ENCODE data around the gene C4A.
"Not testable (repeated sequence)": the region's sequence is repeated elsewhere in the genome, so short reads cannot be mapped to it uniquely, and the experiment has no call there.

The C4A gene

DNA sequence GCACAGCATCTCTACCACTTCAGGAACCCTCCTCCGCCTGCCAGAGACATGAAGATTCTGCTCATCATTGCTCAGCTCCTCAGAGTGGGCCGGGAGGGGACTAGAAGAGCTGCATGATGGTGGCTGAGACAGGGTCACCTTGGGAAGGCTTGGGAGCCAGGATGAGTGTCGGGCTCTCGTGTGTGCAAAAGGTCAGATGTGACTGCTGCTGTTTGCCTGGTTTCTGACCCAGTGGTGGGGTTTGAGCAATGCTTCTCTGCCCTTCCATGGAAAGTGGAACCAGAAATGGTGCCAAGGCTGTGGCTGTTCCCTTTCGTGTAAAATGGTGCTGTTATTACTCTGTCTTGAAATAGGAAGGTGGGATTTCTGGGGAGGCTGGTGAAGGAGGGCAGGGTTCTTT lies 859 bp upstream of the C4A start:
- DNase-seq (ENCODE audit: low read depth) = not testable (repeated sequence)

DNA sequence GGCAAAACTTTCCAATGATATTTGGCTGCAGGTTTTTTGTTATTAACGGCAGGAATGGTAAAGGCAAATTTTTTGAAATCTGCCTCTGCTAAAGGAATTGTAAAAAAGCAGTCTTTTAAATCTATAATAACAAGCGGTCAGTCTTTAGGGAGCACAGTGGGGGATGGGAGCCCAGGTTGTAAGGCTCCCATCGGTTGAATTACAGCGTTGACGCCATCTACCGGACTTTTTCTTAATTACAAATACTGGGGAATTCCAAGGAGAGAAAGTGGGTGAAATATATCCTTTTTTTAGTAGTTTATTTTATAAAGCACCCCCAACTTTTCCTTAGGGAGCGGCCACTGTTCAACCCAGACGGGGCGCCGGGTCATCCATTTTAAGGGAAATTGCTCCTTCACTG lies 7.5 kb downstream of the C4A start:
- not testable (repeated sequence) for DNase-seq (ENCODE audit: low read depth)

DNA sequence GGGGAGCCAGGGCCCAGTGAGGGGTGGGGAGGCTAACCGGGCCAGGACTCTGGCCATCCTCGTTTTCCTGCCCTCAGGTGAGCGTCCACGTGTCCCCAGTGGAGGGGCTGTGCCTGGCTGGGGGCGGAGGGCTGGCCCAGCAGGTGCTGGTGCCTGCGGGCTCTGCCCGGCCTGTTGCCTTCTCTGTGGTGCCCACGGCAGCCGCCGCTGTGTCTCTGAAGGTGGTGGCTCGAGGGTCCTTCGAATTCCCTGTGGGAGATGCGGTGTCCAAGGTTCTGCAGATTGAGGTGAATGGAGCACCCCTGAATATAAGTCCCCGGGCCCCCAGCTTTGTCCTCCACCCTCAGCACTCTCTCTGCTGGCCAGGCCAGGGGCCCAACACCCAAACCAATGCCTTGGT lies 12.6 kb downstream of the C4A start:
- DNase-seq (ENCODE audit: low read depth) = not testable (repeated sequence)

DNA sequence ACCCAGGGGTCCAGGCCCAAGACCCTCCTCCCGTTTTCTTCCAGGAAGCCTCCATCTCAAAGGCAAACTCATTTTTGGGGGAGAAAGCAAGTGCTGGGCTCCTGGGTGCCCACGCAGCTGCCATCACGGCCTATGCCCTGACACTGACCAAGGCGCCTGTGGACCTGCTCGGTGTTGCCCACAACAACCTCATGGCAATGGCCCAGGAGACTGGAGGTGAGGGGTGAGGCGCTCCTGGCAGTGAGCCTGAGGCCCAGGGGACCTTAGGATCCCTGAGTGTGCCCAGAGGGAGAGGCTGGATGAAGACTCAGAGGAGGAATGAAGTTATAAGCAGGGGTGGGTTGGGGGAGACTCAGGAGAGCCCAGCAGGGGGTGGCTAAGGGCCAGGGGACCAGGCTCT lies 14.5 kb downstream of the C4A start:
- not testable (repeated sequence) for DNase-seq (ENCODE audit: low read depth)

DNA sequence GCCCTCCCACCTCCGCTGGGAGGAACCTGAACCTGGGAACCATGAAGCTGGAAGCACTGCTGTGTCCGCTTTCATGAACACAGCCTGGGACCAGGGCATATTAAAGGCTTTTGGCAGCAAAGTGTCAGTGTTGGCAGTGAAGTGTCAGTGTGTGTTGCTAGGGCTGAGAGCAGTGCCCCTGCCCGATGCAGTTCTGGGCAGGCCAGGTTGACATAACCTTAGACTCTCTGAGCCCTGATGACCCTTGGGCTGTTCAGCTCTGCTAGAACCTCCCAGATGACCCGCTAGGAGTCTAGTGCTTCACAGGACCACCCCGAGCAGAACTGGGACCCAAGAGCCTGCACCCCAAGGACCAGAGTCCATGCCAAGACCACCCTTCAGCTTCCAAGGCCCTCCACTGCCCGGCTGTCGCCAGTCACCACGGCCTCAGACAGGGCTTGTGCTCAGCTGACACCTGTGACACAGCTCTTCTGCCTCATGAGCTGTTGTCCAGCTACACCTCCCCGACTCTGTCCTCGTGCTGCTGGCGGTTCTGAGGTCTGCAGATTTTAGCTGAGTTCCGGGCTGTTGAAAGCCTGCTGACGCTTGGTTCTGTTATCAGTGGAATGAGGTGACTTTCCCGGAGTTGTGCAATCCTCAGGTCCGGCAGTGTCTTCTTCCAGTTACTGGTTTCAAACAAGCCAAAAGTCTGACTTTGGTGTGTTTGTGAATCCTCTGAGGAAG lies 20.9 kb downstream of the C4A start:
- DNase-seq (ENCODE audit: low read depth) = not testable (repeated sequence)

DNA sequence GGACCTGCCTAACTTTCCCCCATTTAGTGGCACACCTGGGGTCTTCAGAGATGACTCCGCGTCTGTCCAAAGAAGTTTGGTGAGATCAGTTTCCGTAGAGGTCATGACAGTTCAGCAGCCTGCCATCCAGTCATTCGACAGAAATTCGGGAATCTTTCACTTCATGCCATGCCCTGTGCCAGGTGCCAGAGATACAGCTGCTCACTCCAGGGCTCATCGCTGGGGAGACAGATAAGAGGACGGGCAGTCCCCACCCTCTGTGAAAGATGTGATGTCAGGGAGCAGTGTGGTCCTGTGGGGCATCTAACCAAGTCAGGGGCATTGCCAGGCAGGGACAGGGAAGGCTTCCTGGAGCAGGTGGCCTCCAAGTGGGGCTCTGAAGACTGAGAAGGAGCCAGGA lies 21.4 kb downstream of the C4A start:
- DNase-seq (ENCODE audit: low read depth) = not testable (repeated sequence)

DNA sequence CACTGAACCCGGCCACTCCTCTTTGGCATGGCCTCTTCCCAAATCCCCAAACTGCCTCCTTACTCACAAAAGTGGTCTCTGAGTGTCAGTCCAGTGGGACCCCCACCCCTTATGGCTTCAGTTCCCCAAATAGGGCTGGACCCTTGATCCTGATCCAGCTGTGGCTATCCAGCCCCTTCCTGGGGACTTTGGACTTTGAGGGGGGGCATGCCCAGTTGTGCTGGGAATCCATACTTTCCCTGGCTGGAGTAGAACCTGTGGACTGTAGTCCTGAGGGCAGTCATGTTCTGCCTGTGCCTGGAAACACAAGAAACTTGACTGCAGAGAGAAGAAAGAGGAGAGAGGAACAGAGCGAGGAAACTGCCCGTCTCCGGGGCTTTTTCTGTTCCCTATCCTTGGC lies 22.5 kb downstream of the C4A start:
- DNase-seq (ENCODE audit: low read depth) = not testable (repeated sequence)

DNA sequence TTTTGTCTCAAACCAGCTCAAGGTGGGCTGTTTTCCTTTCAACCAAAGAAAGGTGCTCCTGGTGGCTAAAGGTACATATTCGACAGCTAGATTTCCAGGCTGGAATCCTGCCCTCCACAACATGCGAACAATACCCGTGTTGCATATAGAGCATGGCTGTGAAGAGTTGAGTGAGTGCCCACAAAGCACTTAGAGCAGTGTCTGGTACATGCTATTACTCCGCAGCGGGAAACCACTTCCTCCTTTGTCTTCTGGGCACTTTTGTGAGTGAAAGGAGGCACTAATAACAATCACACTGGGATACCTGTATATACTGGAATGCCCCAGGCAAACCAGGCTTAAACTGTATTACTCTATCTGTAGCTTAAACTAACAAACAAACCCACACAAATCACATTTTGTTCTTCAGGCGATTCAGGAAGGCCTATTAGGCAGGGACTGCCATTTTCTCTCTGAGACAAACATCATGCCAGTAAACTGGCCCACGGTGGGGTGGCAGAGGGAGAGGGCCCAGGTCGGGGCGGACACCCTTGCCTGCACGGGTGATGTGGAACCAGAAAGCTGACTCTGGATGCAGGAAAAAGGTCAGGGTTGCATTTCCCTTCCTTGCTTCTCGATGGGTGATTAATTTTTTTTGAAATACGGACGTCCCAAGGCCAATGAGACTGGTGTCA lies 23.1 kb downstream of the C4A start:
- not testable (repeated sequence) for DNase-seq (ENCODE audit: low read depth)

DNA sequence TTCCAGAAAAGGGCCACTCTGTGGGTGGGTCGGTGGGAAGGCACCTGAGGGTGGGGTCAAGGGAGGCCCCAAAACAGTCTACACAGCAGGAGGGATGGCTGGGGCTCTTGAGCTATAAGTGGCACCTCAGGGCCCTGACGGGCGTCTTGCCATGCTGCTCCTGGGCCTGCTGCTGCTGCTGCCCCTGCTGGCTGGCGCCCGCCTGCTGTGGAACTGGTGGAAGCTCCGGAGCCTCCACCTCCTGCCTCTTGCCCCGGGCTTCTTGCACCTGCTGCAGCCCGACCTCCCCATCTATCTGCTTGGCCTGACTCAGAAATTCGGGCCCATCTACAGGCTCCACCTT lies 23.7 kb downstream of the C4A start:
- not testable (repeated sequence) for DNase-seq (ENCODE audit: low read depth)

DNA sequence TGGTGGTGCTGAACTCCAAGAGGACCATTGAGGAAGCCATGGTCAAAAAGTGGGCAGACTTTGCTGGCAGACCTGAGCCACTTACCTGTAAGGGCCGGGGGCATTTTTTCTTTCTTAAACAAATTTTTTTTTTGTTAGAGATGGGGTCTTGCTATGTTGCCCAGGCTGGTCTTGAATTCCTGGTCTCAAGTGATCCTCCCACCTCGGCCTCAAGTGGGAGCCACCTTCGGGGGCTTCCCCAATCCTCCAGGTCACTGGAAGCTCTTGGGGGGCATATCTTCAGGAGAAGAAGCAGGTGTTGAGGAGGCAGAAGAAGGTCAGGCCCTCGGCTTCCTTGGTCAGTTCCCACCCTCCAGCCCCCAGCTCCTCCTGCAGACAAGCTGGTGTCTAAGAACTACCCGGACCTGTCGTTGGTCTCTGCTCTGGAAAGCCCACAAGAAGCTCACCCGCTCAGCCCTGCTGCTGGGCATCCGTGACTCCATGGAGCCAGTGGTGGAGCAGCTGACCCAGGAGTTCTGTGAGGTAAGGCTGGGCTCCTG lies 24.2 kb downstream of the C4A start:
- DNase-seq (ENCODE audit: low read depth) = not testable (repeated sequence)

DNA sequence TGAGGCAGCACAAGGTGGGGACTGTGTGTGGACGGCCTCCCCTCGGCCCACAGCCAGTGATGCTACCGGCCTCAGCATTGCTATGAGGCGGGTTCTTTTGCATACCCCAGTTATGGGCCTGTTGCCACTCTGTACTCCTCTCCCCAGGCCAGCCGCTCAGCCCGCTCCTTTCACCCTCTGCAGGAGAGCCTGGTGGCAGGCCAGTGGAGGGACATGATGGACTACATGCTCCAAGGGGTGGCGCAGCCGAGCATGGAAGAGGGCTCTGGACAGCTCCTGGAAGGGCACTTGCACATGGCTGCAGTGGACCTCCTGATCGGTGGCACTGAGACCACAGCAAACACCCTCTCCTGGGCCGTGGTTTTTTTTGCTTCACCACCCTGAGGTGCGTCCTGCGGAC lies 25.2 kb downstream of the C4A start:
- not testable (repeated sequence) for DNase-seq (ENCODE audit: low read depth)

DNA sequence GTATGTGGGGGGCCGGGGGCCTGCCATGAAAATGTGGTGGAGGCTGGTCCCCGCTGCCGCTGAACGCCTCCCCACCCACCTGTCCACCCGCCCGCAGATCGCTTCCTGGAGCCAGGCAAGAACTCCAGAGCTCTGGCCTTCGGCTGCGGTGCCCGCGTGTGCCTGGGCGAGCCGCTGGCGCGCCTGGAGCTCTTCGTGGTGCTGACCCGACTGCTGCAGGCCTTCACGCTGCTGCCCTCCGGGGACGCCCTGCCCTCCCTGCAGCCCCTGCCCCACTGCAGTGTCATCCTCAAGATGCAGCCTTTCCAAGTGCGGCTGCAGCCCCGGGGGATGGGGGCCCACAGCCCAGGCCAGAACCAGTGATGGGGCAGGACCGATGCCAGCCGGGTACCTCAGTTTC lies 26.2 kb downstream of the C4A start:
- not testable (repeated sequence) for DNase-seq (ENCODE audit: low read depth)

DNA sequence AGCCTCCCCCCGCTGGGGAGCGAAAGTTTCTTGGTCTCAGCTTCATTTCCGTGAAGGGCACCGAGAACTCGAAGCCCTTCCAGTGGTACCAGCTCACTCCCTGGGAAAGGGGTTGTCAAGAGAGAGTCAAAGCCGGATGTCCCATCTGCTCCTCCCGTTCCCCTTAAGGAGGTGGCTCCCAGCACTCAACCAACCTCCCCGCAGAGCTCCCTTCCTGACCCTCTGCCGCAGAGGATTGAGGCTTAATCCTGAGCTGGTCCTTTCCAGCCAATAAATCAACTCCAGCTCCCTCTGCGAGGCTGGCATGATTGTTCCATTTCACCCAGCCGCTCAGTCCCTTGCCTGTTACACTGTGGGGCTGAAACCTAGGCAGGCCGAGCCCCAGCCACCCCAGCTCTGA lies 26.8 kb downstream of the C4A start:
- not testable (repeated sequence) for DNase-seq (ENCODE audit: low read depth)

DNA sequence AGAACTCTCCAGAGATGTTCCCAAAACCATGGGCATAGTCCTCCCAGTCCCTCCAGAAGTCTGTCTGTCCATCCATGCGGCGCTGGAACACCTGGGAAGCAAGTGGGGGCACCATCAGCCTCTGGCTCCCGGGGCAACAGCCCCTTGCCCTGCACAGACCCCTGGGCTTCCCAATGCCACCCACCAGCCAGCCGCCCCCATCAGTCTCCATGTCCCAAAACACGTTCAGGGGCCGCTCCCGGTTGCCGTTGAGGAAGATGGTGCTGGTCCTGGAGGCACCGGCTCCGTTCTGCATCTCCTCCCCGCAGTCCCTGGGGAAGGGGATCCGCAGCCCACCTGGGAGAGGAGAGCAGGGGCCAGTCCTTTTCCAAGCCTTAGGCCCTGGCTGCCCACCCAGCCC lies 27.7 kb downstream of the C4A start:
- not testable (repeated sequence) for DNase-seq (ENCODE audit: low read depth)

DNA sequence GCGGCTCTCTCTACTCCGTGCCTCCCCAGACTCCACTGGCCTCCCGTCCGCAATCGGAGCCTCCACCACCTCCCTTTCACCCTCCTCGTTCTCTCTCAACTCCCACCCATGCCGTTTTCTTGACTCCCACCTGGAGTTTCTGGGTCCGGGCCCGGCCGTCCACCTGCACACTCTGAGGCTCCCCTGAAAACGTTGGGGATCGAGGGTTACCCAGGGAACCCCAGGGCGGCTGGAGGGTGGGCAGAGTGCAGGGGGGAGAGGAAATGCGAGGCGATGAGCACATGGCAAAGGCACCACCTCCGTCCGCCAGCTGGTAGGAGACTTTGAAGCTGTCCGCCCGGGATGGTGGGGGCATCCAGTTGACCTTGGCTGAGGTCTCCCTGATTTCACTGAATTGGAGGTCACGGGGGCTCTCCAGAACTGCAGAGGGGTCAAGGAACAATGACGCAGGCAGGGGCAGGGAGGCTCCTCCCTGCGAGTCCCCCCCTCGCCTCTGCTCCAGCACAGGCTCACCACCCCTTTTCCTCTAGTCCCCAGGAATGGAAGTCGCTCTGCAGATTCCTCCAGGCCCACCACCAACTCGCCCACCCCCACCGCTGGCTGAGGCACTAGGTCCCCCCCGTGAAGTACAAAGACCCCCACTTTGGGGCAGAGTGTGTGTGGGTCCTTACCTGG lies 29.1 kb downstream of the C4A start:
- DNase-seq (ENCODE audit: low read depth) = not testable (repeated sequence)

DNA sequence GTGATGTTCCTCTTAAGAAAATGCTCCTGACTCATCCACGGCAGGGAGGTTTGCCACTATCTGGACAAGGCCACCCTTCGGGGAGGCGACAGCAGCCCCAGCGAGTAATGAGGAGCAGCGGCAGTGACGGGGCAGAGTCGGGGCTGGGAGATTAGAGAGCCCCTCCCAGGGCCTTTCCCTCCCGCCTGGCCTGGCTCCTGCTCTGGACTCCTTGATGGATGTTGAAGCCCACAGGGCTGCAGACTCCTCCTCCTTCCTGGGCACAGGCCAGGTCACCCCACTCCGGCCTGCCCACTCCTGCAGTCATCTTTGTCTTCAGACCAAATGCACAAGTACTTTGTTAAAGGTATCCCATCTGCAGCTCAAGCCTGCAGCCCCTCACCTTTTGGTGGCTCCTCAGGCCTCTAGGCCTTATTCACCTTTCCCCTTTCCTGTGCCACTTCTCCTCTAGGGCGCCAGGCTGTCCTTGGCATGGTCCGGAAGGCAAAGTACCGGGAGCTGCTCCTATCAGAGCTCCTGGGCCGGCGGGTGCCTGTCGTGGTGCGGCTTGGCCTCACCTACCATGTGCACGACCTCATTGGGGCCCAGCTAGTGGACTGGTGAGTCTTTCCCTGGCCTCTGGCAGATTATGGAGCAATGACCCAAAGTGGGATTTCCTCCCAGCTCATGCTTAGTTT lies 31.2 kb downstream of the C4A start:
- DNase-seq (ENCODE audit: low read depth) = not testable (repeated sequence)

DNA sequence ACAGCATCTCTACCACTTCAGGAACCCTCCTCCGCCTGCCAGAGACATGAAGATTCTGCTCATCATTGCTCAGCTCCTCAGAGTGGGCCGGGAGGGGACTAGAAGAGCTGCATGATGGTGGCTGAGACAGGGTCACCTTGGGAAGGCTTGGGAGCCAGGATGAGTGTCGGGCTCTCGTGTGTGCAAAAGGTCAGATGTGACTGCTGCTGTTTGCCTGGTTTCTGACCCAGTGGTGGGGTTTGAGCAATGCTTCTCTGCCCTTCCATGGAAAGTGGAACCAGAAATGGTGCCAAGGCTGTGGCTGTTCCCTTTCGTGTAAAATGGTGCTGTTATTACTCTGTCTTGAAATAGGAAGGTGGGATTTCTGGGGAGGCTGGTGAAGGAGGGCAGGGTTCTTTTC lies 31.9 kb downstream of the C4A start:
- not testable (repeated sequence) for DNase-seq (ENCODE audit: low read depth)

DNA sequence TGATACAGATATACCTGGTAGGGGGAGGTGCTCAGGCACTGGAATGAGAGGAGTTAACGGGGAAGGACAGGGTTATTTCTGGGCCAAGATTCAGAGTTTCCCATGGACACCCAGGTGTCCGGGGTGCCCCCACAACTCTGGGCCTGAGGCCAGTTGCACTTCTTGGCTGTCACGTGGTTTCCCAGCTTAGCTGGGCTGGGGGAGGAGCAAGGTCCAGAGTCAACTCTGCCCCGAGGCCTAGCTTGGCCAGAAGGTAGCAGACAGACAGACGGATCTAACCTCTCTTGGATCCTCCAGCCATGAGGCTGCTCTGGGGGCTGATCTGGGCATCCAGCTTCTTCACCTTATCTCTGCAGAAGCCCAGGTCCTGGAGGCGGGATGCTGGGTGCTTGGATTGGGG lies 32.7 kb downstream of the C4A start, which contains the start of gene C4B:
Gene C4B (plus strand): TSS at position 249 of the 400 bp plus-strand sequence. CDS start 51 bp downstream, at position 300.
- not testable (repeated sequence) for DNase-seq (ENCODE audit: low read depth)

DNA sequence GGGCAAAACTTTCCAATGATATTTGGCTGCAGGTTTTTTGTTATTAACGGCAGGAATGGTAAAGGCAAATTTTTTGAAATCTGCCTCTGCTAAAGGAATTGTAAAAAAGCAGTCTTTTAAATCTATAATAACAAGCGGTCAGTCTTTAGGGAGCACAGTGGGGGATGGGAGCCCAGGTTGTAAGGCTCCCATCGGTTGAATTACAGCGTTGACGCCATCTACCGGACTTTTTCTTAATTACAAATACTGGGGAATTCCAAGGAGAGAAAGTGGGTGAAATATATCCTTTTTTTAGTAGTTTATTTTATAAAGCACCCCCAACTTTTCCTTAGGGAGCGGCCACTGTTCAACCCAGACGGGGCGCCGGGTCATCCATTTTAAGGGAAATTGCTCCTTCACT lies 40.2 kb downstream of the C4A start:
- not testable (repeated sequence) for DNase-seq (ENCODE audit: low read depth)

DNA sequence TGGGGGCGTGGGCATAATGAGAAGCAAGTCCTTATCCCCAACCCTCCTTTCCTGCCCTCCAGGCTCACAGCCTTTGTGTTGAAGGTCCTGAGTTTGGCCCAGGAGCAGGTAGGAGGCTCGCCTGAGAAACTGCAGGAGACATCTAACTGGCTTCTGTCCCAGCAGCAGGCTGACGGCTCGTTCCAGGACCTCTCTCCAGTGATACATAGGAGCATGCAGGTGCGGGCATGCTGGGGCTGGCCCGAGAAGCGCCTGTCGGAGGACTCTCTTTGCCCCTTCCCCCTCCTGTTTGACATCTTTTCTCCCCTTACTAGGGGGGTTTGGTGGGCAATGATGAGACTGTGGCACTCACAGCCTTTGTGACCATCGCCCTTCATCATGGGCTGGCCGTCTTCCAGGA lies 46.8 kb downstream of the C4A start:
- DNase-seq (ENCODE audit: low read depth) = not testable (repeated sequence)

DNA sequence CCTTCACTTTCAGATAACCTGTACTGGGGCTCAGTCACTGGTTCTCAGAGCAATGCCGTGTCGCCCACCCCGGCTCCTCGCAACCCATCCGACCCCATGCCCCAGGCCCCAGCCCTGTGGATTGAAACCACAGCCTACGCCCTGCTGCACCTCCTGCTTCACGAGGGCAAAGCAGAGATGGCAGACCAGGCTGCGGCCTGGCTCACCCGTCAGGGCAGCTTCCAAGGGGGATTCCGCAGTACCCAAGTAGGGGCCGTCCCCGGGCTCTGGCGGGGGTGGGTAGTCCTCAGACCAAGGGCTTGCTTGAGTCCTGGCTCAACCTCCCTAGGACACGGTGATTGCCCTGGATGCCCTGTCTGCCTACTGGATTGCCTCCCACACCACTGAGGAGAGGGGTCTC lies 47.7 kb downstream of the C4A start:
- not testable (repeated sequence) for DNase-seq (ENCODE audit: low read depth)

Data from GM04504 (cell line).